Right atrium auricular region (tissue), 2 donors: ENCODE measurements around the gene FKBP7. TPM values are rescaled to one million over a fixed set of nuclear protein-coding genes. Genes with fewer than 3 reads are reported as not detected.

Experiments used
- DNase-seq: peaks from one replicate; pipeline ENCODE4 v3.0.0-alpha.2; 2019; ENCODE audit warnings: low spot score
- H3K27ac ChIP-seq, 2 donors: fragments of 200-600 bp; sonication (generic); 1 replicate in 1 of 2; 2 replicates in 1 of 2; pipeline ENCODE4 v1.5.1; 2016 to 2019
- H3K27me3 ChIP-seq, 2 donors: fragments of 200-600 bp; sonication (generic); one replicate each; pipeline versions ENCODE4 v1.5.1 to v1.6.0; 2017 to 2019
- H3K36me3 ChIP-seq: fragments of 200-600 bp; sonication (generic); one replicate; pipeline ENCODE4 v1.5.1; 2016
- H3K4me1 ChIP-seq, 2 donors: fragments of 200-600 bp; sonication (generic); one replicate each; pipeline versions ENCODE4 v1.5.1 to v1.6.0; 2017 to 2019
- H3K4me3 ChIP-seq, 2 donors: fragments of 200-600 bp; sonication (generic); 1 replicate in 1 of 2; 2 replicates in 1 of 2; pipeline ENCODE4 v1.5.1; 2017 to 2019; ENCODE audit warnings: mild to moderate bottlenecking in 1 of 2, moderate library complexity in 1 of 2
- H3K9me3 ChIP-seq, 2 donors: fragments of 200-600 bp; sonication (generic); one replicate each; pipeline ENCODE4 v1.5.1; 2019
- total RNA-seq, 2 donors: library from RNA; depleted of rRNA; stranded (reverse); fragments of >200 nt; gene quantifications; one replicate each; pipeline ENCODE4 v1.1.0, GENCODE V29; 2016
- TF ChIP-seq, protein P1 (sequence below), 2 donors: fragments of 200-600 bp; sonication (generic); IDR thresholded peaks; one replicate each; pipeline ENCODE4 v1.5.1; 2019; ENCODE audit warnings: antibody characterized with exemption in 2 of 2

The FKBP7 gene
- total RNA-seq, 2 donors from 2014 or later: 10.8 to 13.4 TPM

DNA sequence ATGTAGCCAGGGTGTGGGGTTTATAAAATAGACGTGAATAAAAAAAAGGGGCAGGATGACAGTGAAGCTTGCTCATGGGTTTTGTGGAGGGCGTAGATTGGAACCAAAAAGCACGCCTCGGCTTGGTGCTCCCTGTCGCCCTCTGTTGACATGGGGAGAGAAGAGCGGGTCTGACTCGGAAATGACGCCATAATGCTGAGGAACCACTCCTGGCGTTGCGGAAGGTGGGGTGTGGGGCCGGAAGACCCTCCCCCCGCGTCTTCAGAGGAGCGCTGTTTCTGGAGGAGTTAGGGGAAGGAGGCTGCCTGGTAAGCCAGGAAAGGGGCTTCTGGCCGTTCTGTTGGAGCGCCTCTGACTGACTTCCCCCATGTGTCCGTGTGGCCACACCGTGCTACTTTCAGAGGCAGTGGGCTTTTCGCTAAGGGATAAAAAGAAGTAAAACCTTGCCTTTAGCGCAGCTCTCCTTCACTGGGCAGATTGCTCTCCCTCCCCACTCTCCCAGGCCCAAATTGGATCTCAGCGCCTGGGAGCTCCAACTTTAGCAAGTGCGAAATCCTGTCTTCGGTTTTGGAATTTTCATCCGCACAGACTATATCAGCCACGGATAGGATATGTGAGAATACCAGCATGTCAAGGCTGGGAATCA lies 44.7 kb upstream of the FKBP7 start:
- H3K27me3 ChIP-seq: no peaks in the 10 kb centered on the region
- H3K36me3 ChIP-seq: peaks cover 25% of the 10 kb centered on the region
- TF ChIP-seq, protein P1, sequence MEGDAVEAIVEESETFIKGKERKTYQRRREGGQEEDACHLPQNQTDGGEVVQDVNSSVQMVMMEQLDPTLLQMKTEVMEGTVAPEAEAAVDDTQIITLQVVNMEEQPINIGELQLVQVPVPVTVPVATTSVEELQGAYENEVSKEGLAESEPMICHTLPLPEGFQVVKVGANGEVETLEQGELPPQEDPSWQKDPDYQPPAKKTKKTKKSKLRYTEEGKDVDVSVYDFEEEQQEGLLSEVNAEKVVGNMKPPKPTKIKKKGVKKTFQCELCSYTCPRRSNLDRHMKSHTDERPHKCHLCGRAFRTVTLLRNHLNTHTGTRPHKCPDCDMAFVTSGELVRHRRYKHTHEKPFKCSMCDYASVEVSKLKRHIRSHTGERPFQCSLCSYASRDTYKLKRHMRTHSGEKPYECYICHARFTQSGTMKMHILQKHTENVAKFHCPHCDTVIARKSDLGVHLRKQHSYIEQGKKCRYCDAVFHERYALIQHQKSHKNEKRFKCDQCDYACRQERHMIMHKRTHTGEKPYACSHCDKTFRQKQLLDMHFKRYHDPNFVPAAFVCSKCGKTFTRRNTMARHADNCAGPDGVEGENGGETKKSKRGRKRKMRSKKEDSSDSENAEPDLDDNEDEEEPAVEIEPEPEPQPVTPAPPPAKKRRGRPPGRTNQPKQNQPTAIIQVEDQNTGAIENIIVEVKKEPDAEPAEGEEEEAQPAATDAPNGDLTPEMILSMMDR (IDR thresholded peaks at IDR 0.05): peak; percentile 51 to 84
- peak overlapping the region; percentile 43 to 62 for H3K4me3 ChIP-seq
- DNase-seq: peak; percentile 88
- H3K9me3 ChIP-seq: no peaks in the 10 kb centered on the region
- peaks cover 0 to 8% of the 10 kb centered on the region in 2 donors for H3K4me1 ChIP-seq
- peak overlapping the region; percentile 69 to 78 for H3K27ac ChIP-seq

- DNase-seq: no peak
- Histone ChIP-seq H3K4me1 (peaks cover 0 to 8% of the 10 kb centered on the region in 2 donors), H3K36me3 (peaks cover 9% of the 10 kb centered on the region), H3K27ac (no peak overlapping the region), H3K4me3 (no peak overlapping the region), H3K9me3 (no peaks in the 10 kb centered on the region), H3K27me3 (no peaks in the 10 kb centered on the region)
- TF ChIP-seq, protein P1 (IDR thresholded peaks at IDR 0.05): no peak
Observed at GRCh38 chr2:178521304-178522150, 43.1 kb upstream of the FKBP7 start.

GRCh38 chr2:178517496-178517895 lies 39.1 kb upstream of the FKBP7 start:
- DNase-seq: no peak
- TF ChIP-seq, protein P1 (IDR thresholded peaks at IDR 0.05): no peak

GRCh38 chr2:178514664-178515063 lies 36.3 kb upstream of the FKBP7 start:
- Histone ChIP-seq H3K9me3 (no peaks in the 10 kb centered on the region), H3K27ac (no peak overlapping the region), H3K27me3 (no peaks in the 10 kb centered on the region), H3K4me1 (no peaks in the 10 kb centered on the region), H3K36me3 (peaks cover 13% of the 10 kb centered on the region), H3K4me3 (no peak overlapping the region)
- TF ChIP-seq, protein P1 (IDR thresholded peaks at IDR 0.05): no peak
- DNase-seq: no peak

More at GRCh38 chr2:178517496-178517895, 39.1 kb upstream of the FKBP7 start:
- Histone ChIP-seq H3K4me1 (no peaks in the 10 kb centered on the region), H3K4me3 (no peak overlapping the region), H3K27ac (no peak overlapping the region), H3K9me3 (no peaks in the 10 kb centered on the region), H3K36me3 (peaks cover 1% of the 10 kb centered on the region), H3K27me3 (no peaks in the 10 kb centered on the region)

DNA sequence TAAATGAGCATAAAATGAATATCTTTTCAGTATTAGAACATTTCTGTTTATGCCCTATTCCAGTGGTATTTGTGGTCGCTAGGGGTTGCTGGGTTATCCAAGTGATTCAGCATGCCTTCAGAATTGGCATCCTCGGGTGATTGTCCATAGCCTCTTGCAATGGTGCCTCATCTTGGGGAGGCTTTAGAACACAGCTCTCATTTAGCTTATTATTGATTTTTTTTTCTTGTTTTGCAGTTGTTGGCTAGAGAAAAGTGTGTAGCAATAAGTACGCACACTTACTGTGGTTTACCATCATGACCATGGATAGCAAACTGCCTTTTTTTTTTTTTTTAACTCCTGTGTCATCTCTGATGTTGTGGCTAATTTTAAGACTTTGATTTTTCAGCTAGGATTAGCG lies 35.5 kb upstream of the FKBP7 start:
- no peak for DNase-seq
- Histone ChIP-seq H3K4me1 (no peaks in the 10 kb centered on the region), H3K9me3 (no peaks in the 10 kb centered on the region), H3K27ac (no peak overlapping the region), H3K36me3 (peaks cover 13% of the 10 kb centered on the region), H3K27me3 (no peaks in the 10 kb centered on the region), H3K4me3 (no peak overlapping the region)
- TF ChIP-seq, protein P1 (IDR thresholded peaks at IDR 0.05): no peak
